Measurements from ENCODE around the gene NUDT21.

- TF ChIP-seq POLR2AphosphoS5 (IDR thresholded peaks at IDR 0.05; ENCODE audit: low read depth, low read length) (no peak), POLR2A (IDR thresholded peaks at IDR 0.05; ENCODE audit: borderline replicate concordance, extremely low read depth, insufficient read depth, insufficient read length) (no peak), CEBPB (IDR thresholded peaks at IDR 0.05; ENCODE audit: low read depth) (no peak), CTCF (IDR thresholded peaks at IDR 0.05 in 2 of 3, conservative IDR thresholded peaks at IDR 0.05 in 1 of 3; ENCODE audit: borderline replicate concordance in 1 of 3, insufficient read depth in 1 of 3, low read depth in 2 of 3, low read length in 2 of 3) (no peak), RAD21 (IDR thresholded peaks at IDR 0.05; ENCODE audit: low read depth) (no peak), MAX (IDR thresholded peaks at IDR 0.05) (no peak), SP1 (IDR thresholded peaks at IDR 0.05; ENCODE audit: low read depth) (no peak)
Measured at GRCh38 chr16:56421976-56422669, 29.0 kb downstream of the NUDT21 start.

Measured in HCT116 (cell line).